ENCODE results near the gene ANKRD33.

- TF ChIP-seq CTCF (IDR thresholded peaks at IDR 0.05) = no peak
- TF ChIP-seq POLR2AphosphoS5 (IDR thresholded peaks at IDR 0.05; ENCODE audit: low read depth, low read length) = no peak
- TF ChIP-seq, protein P1, sequence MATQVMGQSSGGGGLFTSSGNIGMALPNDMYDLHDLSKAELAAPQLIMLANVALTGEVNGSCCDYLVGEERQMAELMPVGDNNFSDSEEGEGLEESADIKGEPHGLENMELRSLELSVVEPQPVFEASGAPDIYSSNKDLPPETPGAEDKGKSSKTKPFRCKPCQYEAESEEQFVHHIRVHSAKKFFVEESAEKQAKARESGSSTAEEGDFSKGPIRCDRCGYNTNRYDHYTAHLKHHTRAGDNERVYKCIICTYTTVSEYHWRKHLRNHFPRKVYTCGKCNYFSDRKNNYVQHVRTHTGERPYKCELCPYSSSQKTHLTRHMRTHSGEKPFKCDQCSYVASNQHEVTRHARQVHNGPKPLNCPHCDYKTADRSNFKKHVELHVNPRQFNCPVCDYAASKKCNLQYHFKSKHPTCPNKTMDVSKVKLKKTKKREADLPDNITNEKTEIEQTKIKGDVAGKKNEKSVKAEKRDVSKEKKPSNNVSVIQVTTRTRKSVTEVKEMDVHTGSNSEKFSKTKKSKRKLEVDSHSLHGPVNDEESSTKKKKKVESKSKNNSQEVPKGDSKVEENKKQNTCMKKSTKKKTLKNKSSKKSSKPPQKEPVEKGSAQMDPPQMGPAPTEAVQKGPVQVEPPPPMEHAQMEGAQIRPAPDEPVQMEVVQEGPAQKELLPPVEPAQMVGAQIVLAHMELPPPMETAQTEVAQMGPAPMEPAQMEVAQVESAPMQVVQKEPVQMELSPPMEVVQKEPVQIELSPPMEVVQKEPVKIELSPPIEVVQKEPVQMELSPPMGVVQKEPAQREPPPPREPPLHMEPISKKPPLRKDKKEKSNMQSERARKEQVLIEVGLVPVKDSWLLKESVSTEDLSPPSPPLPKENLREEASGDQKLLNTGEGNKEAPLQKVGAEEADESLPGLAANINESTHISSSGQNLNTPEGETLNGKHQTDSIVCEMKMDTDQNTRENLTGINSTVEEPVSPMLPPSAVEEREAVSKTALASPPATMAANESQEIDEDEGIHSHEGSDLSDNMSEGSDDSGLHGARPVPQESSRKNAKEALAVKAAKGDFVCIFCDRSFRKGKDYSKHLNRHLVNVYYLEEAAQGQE (IDR thresholded peaks at IDR 0.05; ENCODE audit: insufficient read depth in 1 of 2, low read depth in 2 of 2, low read length in 1 of 2) = no peak
- no peak for TF ChIP-seq SIN3A (IDR thresholded peaks at IDR 0.05; ENCODE audit: borderline replicate concordance, insufficient read depth, low read depth, low read length)
Measured at GRCh38 chr12:51867796-51868428, 20.0 kb upstream of the ANKRD33 start.

All from Panc1 (cell line).